ENCODE results near the gene COTL1.
A peak's percentile ranks its signal among the peaks of the same experiment; 100 is the strongest.
"Not testable (repeated sequence)": the region's sequence is repeated elsewhere in the genome, so short reads cannot be mapped to it uniquely, and the experiment has no call there.

Gene COTL1

GRCh38 chr16:84628226-84628731 is 10.4 kb upstream of the COTL1 start:
- Histone ChIP-seq H3K9me2 (replicated peaks; ENCODE audit: insufficient read depth, low read length) (no peaks in the 10 kb centered on the region), H4K20me1 (ENCODE audit: low read depth, low read length) (no peaks in the 10 kb centered on the region), H3K79me2 (ENCODE audit: insufficient read depth, low read length) (no peaks in the 10 kb centered on the region), H3K9ac (ENCODE audit: low read length) (no peak overlapping the region), H3K36me3 (ENCODE audit: low read length) (no peaks in the 10 kb centered on the region), H2AFZ (ENCODE audit: low read depth, low read length, severe bottlenecking) (no peak overlapping the region), H3K9me3 (ENCODE audit: insufficient read depth, low read length) (no peaks in the 10 kb centered on the region), H3K4me2 (ENCODE audit: low read depth, low read length, poor library complexity, severe bottlenecking) (no peak overlapping the region), H3K27me3 (ENCODE audit: low read length) (no peaks in the 10 kb centered on the region), H3F3A (ENCODE audit: insufficient read depth) (peaks cover 3% of the 10 kb centered on the region; the same call in 1 of the 2 replicates), H3K27ac (ENCODE audit: low read depth, low read length) (no peak overlapping the region), H3K4me3 (ENCODE audit: insufficient read depth, low read length, poor library complexity, severe bottlenecking) (no peak overlapping the region)
- TF ChIP-seq, protein P1, sequence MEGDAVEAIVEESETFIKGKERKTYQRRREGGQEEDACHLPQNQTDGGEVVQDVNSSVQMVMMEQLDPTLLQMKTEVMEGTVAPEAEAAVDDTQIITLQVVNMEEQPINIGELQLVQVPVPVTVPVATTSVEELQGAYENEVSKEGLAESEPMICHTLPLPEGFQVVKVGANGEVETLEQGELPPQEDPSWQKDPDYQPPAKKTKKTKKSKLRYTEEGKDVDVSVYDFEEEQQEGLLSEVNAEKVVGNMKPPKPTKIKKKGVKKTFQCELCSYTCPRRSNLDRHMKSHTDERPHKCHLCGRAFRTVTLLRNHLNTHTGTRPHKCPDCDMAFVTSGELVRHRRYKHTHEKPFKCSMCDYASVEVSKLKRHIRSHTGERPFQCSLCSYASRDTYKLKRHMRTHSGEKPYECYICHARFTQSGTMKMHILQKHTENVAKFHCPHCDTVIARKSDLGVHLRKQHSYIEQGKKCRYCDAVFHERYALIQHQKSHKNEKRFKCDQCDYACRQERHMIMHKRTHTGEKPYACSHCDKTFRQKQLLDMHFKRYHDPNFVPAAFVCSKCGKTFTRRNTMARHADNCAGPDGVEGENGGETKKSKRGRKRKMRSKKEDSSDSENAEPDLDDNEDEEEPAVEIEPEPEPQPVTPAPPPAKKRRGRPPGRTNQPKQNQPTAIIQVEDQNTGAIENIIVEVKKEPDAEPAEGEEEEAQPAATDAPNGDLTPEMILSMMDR (IDR thresholded peaks at IDR 0.05; ENCODE audit: insufficient read depth, low read length, poor library complexity, severe bottlenecking) = no peak
- TF ChIP-seq EZH2phosphoT487 (conservative IDR thresholded peaks at IDR 0.05; ENCODE audit: low read length) = no peak

GRCh38 chr16:84625556-84625955 is 7.7 kb upstream of the COTL1 start:
- no peak overlapping the region for H2AFZ ChIP-seq (ENCODE audit: low read depth, low read length, severe bottlenecking)
- no peaks in the 10 kb centered on the region for H3K36me3 ChIP-seq (ENCODE audit: low read length)
- H3K4me3 ChIP-seq (ENCODE audit: insufficient read depth, low read length, poor library complexity, severe bottlenecking) = no peak overlapping the region
- no peaks in the 10 kb centered on the region for H3K27me3 ChIP-seq (ENCODE audit: low read length)
- H3K4me2 ChIP-seq (ENCODE audit: low read depth, low read length, poor library complexity, severe bottlenecking) = no peak overlapping the region
- H3K9me2 ChIP-seq (replicated peaks; ENCODE audit: insufficient read depth, low read length) = no peaks in the 10 kb centered on the region
- TF ChIP-seq, protein P1 (IDR thresholded peaks at IDR 0.05; ENCODE audit: insufficient read depth, low read length, poor library complexity, severe bottlenecking) = no peak
- no peak for TF ChIP-seq EZH2phosphoT487 (conservative IDR thresholded peaks at IDR 0.05; ENCODE audit: low read length)
- H3F3A ChIP-seq (ENCODE audit: insufficient read depth) = peaks cover 7% of the 10 kb centered on the region; the same call in 1 of the 2 replicates
- H3K79me2 ChIP-seq (ENCODE audit: insufficient read depth, low read length) = no peaks in the 10 kb centered on the region
- H3K27ac ChIP-seq (ENCODE audit: low read depth, low read length) = no peak overlapping the region
- H3K9me3 ChIP-seq (ENCODE audit: insufficient read depth, low read length) = no peaks in the 10 kb centered on the region
- no peak overlapping the region for H3K9ac ChIP-seq (ENCODE audit: low read length)
- H4K20me1 ChIP-seq (ENCODE audit: low read depth, low read length) = no peaks in the 10 kb centered on the region

- H3K36me3 ChIP-seq (ENCODE audit: low read length); H3K4me2 ChIP-seq (ENCODE audit: low read depth, low read length, poor library complexity, severe bottlenecking); H2AFZ ChIP-seq (ENCODE audit: low read depth, low read length, severe bottlenecking); H4K20me1 ChIP-seq (ENCODE audit: low read depth, low read length); H3K4me3 ChIP-seq (ENCODE audit: insufficient read depth, low read length, poor library complexity, severe bottlenecking); H3K9me2 ChIP-seq (replicated peaks; ENCODE audit: insufficient read depth, low read length); H3K27me3 ChIP-seq (ENCODE audit: low read length); H3K9ac ChIP-seq (ENCODE audit: low read length); H3K27ac ChIP-seq (ENCODE audit: low read depth, low read length); H3K9me3 ChIP-seq (ENCODE audit: insufficient read depth, low read length): not testable (repeated sequence)
- Histone ChIP-seq H3F3A (ENCODE audit: insufficient read depth) (peaks cover 21% of the 10 kb centered on the region; the same call in 1 of the 2 replicates), H3K79me2 (ENCODE audit: insufficient read depth, low read length) (peaks cover 18% of the 10 kb centered on the region)
Observed at GRCh38 chr16:84620913-84621312, 3.0 kb upstream of the COTL1 start.

- no peaks in the 10 kb centered on the region for H3K9me3 ChIP-seq (ENCODE audit: insufficient read depth, low read length)
- H3K27ac ChIP-seq (ENCODE audit: low read depth, low read length) = no peak overlapping the region
- 0 out of 2 replicates have a peak, but pooled peaks cover 4% of the 10 kb centered on the region for H3K36me3 ChIP-seq (ENCODE audit: low read length)
- H3K9me2 ChIP-seq (replicated peaks; ENCODE audit: insufficient read depth, low read length) = no peaks in the 10 kb centered on the region
- H3F3A ChIP-seq (ENCODE audit: insufficient read depth) = peaks cover 22% of the 10 kb centered on the region; the same call in 1 of the 2 replicates
- peaks cover 39% of the 10 kb centered on the region for H3K79me2 ChIP-seq (ENCODE audit: insufficient read depth, low read length)
- peak overlapping the region; percentile 39 for H3K4me2 ChIP-seq (ENCODE audit: low read depth, low read length, poor library complexity, severe bottlenecking)
- H3K27me3 ChIP-seq (ENCODE audit: low read length) = no peaks in the 10 kb centered on the region
- no peak overlapping the region for H2AFZ ChIP-seq (ENCODE audit: low read depth, low read length, severe bottlenecking)
- H4K20me1 ChIP-seq (ENCODE audit: low read depth, low read length) = no peaks in the 10 kb centered on the region
- no peak overlapping the region; the same call in 1 of the 2 replicates for H3K9ac ChIP-seq (ENCODE audit: low read length)
- no peak overlapping the region for H3K4me3 ChIP-seq (ENCODE audit: insufficient read depth, low read length, poor library complexity, severe bottlenecking)
- TF ChIP-seq EZH2phosphoT487 (conservative IDR thresholded peaks at IDR 0.05; ENCODE audit: low read length) = no peak
- TF ChIP-seq, protein P1 (IDR thresholded peaks at IDR 0.05; ENCODE audit: insufficient read depth, low read length, poor library complexity, severe bottlenecking) = no peak
Observed at GRCh38 chr16:84618581-84619460, 943 bp upstream of the COTL1 start.
